ENCODE data around the gene C1QL4.
"Not testable (repeated sequence)": the region's sequence is repeated elsewhere in the genome, so short reads cannot be mapped to it uniquely, and the experiment has no call there.

Gene C1QL4

DNA sequence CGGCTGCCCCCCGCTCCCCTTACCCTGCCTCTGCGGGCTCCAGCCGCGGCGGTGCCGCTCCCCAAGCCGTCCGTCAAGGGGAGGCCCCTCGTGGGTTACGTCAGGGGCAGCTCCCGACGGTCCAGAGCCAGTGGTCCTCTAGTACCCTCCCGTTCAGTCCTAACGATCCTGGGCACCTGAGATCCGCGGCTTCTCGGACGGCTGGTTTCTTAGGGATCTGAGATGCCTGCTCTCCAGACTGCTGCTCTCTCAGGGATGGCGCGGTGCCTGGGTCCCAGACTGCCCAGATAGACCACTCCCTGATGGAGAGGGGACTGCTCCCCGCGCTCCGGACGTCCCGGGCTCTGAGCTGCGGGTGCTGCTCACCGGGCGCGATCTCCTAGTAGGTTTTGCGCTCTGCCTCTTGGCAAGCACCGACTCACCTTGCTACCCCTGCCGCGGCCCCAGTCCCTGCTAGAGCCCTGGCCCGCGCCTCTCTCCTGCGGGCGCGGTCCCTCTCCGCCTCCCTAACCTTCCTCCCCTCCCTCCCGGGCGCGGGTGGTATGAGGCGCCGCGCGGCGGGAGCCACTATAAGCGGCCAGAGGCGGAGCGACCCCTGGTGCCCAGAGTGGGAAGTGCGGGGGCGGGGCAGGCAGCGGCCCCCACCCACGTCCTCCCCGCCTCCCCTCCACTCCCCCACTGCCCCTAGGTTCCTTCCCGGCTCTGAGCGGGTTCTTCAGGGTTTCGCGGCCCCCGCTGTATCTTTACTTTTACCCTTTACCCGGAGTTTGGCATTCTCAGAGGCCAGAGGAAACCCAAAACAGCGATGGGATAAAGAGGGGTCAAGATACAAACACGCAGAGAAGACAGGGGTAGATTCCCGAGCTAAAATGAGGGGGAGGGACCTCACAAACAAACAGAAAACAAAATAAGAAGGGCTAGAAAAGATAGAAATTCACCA, at the start of gene C1QL4:
Gene C1QL4 (minus strand): TSS at position 544 of the 940 bp plus-strand sequence. CDS start 711 bp downstream, outside the sequence.
- peak; percentile 14 to 34 for DNase-seq (ENCODE audit: low read depth in 2 of 2)

GRCh38 chr12:49380184-49380583, 43.2 kb upstream of the C1QL4 start:
- DNase-seq (ENCODE audit: low read depth in 2 of 2) = not testable (repeated sequence)

- no peak for DNase-seq (ENCODE audit: low read depth in 2 of 2)
Measured at GRCh38 chr12:49377386-49377785, 40.4 kb upstream of the C1QL4 start.

DNA sequence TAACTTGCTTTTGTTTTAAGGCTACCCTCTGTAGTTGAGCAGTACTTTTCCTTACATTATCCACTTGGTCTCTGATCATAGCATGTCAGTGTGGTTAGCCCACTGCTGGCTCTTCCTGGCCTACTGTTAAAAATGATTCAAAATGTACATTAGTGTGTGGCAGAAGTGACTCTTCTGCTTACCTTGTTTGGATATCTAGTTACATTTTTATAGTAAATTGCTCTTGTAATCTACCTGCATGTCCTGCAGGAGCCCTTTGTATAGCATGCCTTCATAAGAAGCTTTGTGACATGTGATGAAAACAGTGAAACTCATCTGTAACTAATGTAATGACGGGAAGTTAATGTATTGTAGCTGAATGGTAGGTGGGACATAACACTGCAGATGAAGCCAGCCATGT, 38.4 kb upstream of the C1QL4 start:
- no peak for DNase-seq (ENCODE audit: low read depth in 2 of 2)

DNA sequence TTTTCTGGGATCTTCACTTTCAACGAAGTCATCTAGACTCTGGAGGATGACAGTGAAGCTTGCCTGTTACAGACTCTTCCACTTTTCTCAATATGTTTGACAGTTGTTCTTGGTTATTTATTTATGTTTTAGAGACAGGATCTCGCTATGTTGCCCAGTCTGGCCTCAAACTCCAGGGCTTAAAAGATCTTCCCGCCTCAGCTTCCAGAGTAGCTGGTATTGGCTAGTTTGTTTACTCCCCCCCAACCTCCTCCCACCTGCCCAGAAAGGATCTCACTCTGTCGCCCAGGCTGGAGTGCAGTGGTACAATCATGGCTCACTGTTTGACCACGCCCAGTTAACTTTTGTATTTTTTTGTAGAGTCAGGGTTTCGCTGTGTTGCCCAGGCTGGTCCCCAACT, 33.6 kb upstream of the C1QL4 start:
- DNase-seq (ENCODE audit: low read depth in 2 of 2) = no peak

GRCh38 chr12:49369411-49370145, 32.6 kb upstream of the C1QL4 start:
- no peak for DNase-seq (ENCODE audit: low read depth in 2 of 2)

DNA sequence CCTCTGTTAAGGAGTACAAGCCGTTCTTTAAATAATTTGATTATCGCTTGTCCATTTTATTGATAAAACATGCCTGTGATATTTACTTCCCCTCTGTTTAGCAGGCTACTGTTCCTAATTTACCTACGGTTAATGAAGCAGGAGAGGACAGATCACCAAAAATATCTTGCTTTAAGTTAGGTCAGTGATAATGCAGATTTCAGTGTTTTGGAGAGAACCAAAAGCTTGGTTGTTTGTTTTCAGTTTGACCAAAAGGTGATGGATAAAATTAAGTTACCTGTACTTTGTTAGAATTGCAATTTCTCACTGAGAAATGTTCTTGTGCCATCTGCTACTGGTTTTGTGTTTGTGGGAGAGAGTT, 31.2 kb upstream of the C1QL4 start:
- DNase-seq (ENCODE audit: low read depth in 2 of 2) = no peak

GRCh38 chr12:49367381-49368239, 30.6 kb upstream of the C1QL4 start, which contains the start of gene SPATS2:
TSS of gene SPATS2 (plus strand) at chr12:49367462. CDS start at chr12:49461013, 93,551 bp downstream.
- no peak for DNase-seq (ENCODE audit: low read depth in 2 of 2)

- peak; percentile 85 to 90 for DNase-seq (ENCODE audit: low read depth in 2 of 2)
Measured at GRCh38 chr12:49366652-49367380, 29.8 kb upstream of the C1QL4 start.

DNA sequence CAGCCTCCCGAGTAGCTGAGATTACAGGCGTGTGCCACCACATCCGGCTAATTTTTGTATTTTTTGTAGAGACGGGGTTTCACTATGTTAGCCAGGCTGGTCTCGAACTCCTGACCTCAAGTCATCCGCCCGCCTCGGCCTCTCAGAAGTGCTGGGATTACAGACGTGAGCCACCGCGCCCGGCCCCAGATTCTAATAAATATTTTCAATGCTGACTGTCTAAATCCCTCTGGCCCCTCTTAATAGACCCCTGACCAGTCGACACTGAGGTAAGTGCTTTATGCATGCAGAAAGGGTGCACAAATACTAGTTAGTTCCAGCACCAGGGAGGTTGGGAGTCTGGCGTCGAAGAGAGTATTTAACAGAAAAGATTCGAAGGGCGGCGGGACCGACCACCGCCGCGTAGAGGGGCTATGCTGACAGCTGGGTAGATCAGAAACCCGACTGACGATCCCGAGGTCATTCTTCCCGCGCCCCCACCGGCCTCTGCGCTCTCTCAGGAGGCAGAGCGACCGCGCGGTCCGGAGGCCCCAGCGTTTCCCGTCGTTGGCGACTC, 29.2 kb upstream of the C1QL4 start:
- DNase-seq (ENCODE audit: low read depth in 2 of 2) = no peak

DNA sequence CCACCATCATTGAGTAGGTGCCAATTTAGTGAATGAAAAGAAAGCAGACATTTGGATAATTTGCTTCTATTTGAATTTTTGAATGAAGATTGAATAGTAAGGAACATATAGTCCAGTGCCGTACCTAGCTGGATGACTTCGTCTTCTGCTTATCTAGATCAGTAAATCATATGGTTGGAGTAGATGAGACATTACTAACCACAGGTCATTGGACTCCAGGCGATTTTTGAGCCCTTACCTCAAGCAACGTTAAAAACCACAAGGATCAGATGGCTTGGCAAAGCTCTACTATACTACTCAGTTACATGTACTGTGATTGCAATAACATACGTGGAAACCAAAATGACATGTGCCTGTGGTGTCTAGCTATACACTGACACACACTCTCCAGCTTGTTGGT, 28.6 kb upstream of the C1QL4 start:
- no peak for DNase-seq (ENCODE audit: low read depth in 2 of 2)

DNA sequence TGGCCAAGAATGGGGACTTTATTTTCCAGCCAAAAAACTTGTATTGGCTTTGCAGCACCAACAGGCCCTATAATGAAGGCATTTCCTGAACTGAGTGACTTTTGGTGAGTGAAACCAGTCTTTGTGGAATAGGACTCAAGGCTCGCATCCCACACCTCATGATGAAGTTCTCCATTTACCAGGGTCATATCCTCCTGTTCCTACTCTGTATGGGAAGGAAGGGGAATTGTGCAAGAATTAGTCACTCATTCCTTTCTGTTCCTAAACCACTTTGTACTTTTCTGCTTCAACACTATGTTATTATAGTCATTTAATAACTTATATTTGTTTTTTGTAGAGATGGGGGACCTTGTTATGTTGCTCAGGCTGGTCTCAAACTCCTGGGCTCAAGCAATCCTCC, 28.0 kb upstream of the C1QL4 start:
- DNase-seq (ENCODE audit: low read depth in 2 of 2) = no peak

DNA sequence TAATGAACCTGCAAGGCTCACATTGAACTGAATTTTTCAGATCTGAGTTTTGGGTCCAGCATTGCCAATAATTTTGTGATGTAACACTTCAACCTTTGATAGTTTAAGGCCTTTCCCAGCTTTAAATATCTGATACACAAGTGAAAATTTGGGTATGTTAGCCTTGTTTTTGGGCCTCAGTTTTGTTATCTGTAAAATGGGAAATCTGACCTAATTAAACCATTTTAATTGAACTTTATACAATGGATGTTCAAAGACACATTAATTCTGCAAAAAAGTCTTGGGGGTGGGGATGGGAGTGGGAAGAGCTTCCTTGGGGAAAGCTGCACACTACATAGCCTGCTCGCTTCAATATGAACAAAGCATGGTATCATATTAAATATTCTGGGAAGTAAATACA, 25.1 kb upstream of the C1QL4 start:
- DNase-seq (ENCODE audit: low read depth in 2 of 2) = no peak

DNA sequence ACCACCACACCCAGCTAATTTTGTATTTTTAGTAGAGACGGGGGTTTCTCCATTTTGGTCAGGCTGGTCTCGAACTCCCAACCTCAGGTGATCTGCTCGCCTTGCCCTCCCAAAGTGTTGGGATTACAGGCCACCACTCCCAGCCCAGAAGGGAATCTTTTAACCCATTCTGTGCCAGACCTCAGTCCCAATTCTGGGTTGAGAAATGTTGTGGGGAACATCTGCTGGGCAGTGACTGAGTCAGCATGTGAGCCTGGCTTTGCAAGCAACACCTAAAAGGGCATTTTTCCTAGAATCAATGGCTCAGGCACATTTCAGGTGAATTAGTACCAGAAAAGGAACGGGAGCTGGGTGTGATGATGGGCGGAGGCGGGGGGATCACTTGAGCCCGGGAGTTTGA, 22.7 kb upstream of the C1QL4 start:
- DNase-seq (ENCODE audit: low read depth in 2 of 2) = no peak

DNA sequence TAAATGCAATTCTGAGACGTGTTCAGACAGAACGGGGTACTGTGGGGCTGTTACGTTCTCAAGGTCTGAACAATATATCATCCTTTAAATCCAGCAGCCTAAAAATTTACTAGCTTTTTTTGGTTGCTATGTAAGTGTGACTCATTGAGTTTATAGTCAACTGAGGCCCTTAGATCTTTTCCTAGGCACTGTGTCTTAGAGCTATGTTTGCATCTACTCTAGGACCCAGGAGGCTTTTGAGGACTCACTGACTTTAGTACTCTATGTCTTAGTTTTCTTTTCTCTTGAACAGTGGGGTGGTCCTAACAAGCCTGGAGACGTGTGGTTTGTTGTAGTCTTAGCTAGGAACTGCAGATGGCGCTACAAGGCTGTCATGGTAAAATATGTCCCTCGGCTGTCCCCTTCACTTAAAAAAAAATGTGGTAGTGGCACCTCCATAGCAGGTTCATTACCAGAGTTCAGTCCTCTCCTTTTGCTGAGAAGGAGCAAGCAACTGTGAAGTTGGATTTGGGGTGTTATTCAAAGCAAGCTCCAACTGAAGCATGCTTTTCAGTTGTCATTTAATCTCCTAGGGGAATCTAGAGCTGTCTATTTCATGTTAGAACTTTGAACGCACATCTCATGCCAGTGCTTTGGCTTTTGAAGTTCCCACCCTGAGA, 21.6 kb upstream of the C1QL4 start:
- DNase-seq (ENCODE audit: low read depth in 2 of 2) = no peak

DNA sequence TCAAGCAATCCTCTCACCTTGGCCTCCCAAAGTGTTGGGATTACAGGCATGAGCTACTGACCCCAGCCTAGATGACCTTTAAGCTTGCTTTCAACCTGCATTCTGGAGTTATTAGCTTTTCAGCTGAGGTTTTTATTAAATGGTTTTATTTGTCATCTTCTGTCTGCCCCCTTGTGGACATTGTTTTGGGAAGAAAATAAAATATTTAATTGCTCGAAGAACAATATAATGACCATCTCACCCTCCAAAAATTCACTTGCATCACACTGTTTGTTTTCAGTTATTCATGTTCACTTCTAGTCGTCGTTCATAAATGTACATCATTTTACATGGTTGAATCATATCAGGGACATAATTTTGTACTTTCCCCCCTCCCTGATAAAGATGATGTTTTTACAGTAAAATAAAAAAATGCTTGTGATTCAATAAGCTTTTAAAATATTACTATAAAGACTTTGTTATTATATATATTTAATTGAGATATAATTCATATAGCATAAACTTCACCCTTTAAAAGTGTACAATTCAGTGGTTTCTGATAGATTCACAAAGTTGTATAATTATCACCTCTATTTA, 20.2 kb upstream of the C1QL4 start:
- DNase-seq (ENCODE audit: low read depth in 2 of 2) = no peak

- DNase-seq (ENCODE audit: low read depth in 2 of 2) = no peak
Measured at GRCh38 chr12:49355913-49356312, 18.9 kb upstream of the C1QL4 start.

GRCh38 chr12:49352351-49352750, 15.4 kb upstream of the C1QL4 start:
- no peak for DNase-seq (ENCODE audit: low read depth in 2 of 2)

DNA sequence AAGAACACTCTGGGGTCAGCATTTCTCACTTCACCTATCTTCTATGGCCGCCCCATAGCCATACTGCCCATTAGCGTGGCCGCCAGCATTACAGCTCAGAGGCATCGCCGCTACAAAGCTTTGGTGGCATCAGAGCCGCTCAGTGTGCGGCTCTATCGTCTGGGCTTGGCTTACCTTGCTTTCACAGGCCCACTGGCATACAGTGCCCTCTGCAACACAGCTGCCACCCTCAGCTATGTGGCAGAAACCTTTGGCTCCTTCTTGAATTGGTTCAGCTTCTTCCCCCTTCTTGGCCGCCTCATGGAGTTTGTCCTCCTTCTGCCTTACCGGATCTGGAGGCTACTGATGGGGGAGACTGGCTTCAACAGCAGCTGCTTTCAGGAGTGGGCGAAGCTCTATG, 12.3 kb upstream of the C1QL4 start:
- no peak for DNase-seq (ENCODE audit: low read depth in 2 of 2)

GRCh38 chr12:49348781-49349180, 11.8 kb upstream of the C1QL4 start:
- no peak for DNase-seq (ENCODE audit: low read depth in 2 of 2)

Measured in fibroblast of skin of left biceps (primary cell).